HCEC 1CT (cell line): ENCODE results near the gene MYO9B.
"Not testable (repeated sequence)": the region's sequence is repeated elsewhere in the genome, so short reads cannot be mapped to it uniquely, and the experiment has no call there.

Experiments
- DNase-seq: peaks from one replicate; pipeline ENCODE4 v3.0.0-alpha.2; 2017

Gene MYO9B

DNA sequence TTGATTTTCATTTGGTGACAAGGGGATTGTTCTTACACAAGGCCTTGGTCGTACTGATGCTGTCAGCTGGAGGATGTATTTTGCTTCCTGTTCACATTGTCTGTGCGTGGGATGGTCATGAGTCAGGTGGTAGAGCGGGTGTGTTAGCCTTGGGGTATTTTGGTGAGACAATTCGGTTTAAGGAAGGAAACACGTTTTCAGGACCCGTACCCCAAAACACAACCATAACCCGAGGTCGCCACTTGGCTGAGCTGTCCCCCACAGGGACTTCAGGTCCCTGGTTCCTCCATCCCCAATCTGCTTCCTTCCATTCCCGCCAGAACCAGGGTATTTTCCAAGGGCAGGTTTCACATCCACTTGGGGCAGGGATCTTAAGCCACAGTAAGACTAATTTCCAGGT lies 15.0 kb downstream of the MYO9B start:
- DNase-seq: no peak

DNA sequence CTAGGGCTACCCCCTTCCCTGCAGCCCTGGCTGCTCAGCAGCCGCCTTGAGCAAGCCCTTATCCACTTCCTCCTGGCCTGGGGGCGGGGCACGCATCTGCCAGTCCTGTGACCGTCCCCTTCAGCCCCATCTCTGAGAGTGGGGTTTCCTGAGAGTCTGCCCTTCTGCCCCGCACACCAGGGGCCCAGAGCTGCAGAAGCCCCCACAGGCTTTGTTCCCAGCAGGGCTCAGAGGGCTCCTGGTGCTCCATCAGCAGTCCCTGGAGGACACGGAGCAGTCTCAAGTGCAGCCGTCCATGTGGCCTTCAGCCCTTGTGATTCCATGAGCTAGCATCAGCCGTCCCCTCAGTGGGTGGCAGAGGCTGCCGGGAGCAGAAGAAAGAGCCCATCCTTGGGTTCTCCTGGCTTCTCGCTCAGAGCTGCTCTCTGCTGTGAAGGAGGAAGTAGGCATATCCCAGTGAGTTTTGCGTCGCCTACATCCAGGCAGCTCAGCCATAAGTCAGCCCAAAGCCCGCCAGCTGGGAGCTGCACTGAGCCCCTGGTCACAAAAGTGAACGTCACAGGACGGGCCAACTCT lies 16.3 kb downstream of the MYO9B start:
- DNase-seq: no peak

DNA sequence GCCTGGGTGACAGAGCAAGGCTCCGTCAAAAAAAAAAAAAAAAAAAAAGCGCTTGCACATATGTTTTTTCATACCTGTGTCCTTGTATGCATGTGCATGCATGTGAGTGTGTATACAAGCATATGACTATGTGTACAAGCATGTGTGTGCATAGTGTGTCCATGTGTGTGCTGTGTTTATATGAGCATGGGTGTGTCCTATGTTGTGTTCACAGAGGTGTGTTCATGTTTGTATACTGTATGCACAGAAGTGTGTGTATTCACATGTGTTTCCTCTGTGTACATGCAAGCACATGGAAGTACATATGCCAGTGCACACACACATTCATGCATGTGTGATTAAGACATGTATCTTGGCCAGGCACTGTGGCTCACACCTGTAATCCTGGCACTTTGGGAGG lies 17.1 kb downstream of the MYO9B start:
- no peak for DNase-seq

DNA sequence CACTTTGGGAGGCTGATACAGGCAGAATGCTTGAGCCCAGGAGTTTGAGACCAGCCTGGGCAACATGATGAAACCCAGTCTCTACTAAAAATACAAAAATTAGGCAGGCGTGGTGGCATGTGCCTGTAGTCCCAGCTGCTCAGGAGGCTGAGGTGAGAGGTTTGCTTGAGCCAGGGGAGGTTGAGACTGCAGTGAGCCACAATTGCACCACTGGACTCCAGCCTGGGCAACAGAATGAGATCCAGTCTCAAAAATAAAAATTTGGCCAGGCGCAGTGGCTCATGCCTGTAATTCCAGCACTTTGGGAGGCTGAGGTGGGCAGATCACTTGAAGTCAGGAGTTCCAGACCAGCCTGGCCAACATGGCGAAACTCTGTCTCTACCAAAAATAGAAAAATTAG lies 19.1 kb downstream of the MYO9B start:
- not testable (repeated sequence) for DNase-seq

DNA sequence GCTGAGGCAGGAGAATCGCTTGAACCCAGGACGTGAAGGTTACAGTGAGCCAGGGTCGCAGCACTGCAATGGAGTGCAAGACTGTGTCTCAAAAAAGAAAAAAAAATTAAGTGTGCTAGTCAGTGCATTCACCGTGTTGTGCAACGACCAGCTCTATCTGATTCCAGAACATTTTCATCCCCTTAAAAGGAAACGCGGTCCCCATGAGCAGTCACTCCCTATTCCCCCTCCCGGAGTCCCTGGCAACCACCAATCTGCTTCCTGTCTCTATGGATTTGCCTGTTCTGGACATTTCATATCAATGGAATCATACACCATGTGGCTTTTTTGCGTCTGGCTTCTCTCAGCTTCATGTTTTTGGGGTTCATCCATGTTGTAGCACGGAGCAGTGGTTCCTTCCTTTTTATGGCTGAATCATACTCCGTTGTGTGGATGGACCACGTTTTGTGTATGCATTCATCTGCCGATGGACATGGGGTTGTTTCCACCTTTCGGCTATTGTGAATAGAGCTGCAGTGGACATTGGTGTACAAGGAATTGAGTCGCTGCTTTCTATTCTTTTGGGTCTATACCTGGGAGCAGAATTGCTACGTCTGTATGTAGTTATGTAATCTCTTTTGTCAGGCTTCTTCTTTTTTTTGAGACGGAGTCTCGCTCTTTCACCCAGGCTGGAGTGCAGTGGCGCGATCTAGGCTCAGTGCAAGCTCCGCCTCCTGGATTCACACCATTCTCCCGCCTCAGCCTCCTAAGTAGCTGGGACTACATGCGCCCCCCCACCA lies 19.8 kb downstream of the MYO9B start:
- DNase-seq: peak; percentile 78

DNA sequence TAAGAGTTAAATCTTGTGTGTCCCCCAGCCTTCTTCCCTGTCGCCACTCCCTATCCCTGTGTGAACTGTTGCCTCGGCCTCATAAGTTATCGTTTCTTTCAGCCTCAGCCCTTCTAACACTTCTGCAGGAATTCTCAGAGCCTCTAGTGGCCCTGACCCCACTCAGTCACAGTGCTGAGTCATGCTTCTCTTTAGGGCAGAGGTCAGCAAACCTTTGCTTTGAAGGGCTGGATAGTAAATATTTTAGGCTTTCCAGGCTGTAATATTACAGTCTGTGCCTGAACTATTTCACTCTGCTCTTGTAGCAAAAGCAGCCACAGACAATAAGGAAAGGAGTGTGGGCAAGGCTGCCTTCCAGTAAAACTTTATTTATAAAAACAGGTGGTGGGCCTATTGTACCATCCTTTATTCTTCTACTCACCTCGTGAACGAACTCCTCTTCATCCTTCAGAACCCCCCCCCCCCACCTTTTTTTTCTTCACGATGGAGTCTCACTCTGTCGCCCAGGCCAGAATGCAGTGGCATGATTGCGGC lies 22.1 kb downstream of the MYO9B start:
- peak; percentile 62 for DNase-seq

DNA sequence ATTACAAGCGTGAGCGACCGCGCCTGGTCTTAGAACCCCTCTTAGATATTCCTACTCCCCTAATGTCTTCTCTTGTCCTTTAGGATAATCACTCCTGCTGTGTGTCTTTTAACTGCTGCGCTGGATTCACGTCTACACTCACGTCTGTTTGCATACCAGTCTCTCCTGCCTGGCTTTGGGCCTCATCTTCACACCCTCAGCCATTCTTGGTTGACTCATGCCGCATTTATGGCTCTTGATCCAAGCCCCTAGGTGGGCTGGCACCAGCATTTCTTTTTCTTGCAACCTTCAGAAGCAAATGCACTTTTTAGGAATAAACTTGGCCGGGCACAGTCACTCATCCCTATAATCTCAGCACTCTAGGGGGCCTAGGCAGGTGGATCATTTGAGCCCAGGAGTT lies 22.7 kb downstream of the MYO9B start:
- no peak for DNase-seq

DNA sequence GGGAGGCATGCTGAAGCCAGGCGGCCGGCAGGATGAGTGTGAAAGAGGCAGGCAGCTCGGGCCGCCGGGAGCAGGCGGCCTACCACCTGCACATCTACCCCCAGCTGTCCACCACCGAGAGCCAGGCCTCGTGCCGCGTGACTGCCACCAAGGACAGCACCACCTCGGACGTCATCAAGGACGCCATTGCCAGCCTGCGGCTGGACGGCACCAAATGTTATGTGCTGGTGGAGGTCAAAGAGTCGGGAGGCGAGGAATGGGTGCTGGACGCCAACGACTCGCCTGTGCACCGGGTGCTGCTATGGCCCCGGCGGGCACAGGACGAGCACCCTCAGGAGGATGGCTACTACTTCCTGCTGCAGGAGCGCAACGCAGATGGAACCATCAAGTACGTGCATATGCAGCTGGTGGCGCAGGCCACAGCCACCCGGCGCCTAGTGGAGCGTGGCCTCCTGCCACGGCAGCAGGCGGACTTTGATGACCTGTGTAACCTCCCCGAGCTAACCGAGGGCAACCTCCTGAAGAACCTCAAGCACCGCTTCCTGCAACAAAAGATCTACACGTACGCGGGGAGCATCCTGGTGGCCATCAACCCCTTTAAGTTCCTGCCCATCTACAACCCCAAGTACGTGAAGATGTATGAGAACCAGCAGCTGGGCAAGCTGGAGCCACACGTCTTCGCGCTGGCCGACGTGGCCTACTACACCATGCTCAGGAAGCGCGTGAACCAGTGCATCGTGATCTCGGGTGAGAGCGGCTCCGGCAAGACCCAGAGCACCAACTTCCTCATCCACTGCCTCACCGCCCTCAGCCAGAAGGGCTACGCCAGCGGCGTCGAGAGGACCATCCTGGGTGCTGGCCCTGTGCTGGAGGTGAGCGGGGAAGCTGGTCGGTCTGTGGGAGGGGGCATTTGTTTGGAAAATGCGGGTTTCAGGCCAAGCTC lies 26.4 kb downstream of the MYO9B start:
- DNase-seq: no peak

DNA sequence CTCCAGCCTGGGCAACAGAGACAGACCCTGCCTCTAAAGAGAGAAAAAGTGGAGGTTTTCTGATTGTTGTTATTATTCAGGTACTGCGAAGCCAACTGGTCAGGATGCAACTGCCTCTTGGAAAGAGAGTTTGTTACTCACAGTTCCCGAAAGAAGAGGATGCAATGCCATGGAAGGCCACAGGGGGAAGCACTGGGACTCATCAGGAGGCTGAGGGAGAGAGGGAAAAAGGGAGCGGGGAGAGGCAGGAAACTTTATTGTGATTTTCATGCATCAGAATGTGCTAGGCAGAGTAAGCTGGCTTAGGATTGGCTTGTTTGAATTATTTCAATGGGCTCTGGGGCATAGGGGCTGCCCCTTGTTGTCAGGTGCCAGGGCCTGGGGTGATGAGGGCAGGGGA lies 27.6 kb downstream of the MYO9B start:
- DNase-seq: peak; percentile 27

DNA sequence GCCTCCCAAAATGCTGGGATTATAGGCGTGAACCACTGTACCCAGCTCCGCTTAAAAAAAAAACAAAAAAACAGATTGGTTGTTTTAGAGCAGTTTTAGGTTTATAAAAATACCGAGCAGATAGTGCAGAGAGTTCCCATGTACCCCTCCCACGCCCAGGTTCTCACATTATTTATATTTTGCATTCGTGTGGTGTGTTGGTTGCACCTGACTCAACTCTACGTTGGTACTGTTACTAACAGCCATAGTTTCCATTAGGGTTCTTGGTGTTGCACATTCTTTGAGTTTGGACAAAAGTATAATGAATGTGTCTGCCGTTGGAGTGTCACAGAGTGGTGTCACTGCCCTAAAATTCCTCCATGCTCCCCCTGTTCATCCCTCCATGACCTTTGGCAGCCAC lies 29.1 kb downstream of the MYO9B start:
- DNase-seq: no peak

DNA sequence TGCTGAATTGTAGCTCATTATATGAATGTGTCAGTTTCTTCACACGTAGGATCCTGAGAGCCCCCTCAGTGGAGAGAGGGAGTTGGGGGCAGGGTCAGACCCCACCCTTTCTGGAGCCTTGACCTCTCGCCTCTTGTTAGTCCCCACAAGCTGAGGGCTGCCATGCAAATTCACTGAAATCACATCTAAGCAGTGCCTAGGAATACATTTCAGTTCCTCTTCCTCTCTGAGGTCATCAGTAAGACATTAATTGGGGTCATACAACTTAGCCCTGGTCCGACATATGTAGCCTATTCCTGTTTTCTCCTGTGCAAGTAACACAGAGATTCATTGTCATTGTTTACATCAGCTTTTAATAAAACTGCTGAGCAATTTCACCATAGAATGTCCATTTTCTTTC lies 30.0 kb downstream of the MYO9B start:
- DNase-seq: no peak

DNA sequence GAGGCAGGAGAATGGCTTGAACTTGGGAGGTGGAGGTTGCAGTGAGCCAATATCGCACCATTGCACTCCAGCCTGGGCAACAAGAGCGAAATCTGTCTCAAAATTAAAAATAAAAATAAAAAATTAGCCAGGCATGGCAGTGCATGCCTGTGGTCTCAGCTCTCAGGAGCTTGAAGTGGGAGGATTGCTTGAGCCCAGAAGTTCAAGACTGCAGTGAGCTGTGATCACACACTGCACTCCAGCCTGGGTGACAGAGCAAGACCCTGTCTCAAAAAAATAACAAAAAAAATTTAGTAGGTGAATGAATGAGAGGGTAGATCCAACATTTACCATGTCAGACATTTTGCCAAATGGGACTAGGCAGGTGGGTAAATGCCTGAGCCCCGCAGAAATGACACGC lies 31.4 kb downstream of the MYO9B start:
- not testable (repeated sequence) for DNase-seq

DNA sequence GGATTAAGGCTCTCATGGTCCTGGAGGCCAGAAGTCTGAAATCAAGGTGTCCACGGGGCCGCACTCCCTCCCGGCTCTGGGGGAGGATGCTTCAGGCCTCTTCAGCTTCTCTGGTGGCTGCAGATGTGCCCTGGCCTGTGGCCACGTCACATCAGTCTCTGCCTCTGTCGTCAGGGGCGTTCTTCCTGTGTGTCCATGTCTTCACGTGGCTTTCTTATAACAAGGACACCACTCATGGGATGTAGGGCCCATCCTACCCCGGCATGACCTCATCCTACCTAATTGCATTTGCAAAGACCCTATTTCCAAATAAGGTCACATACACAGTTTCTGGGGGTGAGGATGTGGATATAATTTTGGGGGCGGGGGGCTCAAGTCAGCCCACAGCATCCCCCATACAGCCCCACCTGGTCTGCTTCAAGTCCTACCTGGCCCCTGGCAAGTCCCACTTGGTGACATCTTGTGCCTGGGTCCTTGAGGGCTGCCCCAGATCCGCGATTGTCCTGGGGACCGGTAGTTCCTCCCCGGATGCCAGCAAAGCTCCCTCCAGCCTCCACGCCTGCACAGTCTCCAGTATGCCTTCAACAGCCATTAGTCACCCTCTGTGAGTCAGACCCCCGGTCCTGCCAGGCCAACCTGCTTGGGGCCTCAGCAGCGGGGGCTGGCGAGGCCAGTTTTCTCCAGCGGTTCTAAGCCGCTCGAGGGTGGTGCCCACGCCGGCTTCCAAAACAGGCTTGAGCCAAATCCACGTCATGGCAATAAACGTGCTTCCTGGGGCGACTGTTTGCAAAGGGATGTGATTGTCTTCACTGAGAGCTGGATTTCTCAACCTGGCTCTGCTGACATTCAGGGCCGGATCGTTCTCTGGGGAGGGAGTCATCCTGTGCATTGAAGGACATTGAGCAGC lies 32.2 kb downstream of the MYO9B start:
- peak; percentile 95 for DNase-seq

DNA sequence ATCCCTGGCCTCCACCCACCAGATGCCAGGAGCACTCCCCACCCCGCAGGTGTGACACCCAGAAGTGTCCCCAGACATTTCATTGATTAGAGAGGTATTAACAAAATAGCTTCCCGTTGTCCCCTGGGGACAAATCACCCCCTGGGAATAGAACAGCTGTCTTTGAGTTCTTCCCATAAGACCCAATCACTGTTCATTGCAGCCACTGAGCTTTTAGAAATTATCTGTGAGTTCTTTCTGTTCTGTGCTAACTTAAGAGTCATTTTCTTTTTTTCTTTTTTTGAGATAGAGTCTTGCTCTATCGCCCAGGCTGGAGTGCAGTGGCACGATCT lies 32.8 kb downstream of the MYO9B start:
- no peak for DNase-seq

DNA sequence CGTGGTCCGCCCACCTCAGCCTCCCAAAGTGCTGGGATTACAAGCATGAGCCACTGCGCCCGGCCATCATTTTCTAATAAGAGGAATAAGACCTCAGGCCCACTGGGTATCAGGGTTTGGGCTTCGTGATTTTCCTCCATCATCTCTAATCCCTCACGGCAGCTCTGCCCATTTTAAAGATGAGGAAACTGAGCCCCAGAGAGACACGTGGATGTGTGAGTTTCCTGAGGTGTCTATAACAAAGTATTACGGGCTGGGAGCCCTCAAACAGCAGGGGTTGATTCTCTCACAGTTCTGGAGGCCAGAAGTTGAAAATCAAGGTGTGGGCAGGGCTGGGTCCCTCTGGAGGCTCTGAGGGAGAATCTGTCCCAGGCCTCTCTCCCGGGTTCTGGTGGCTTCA lies 33.7 kb downstream of the MYO9B start:
- DNase-seq: no peak

DNA sequence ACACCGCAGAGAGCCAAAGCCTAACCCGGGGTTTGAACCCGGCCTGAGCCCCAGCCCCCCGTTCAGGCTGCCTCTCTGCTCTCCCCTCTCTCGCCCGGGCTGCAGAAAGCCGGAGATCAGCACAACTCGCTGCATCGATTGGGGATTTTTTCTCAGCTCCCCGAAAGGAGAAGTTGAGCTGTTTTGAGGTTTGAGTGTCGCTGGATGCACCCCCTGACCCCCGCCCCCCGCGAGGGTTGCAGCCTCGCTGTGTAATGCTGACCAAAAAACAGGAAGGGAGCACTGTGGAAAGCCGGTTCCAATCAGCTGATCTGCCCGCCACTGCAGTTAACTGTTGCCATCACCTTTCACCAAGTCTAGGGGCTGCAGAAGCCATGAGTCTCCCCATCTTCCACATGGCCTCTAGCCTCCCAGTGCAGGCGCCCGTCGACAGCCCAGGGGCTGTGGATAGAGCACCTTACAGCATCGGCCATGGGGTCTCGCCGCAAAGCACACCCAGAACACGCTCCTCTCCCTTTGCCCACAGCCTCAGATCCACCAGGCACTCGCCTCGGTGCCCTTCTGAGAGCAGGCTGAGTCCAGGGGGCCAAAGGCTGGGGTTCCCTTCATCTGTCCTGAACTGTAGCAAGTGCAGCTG lies 34.5 kb downstream of the MYO9B start:
- DNase-seq: no peak

DNA sequence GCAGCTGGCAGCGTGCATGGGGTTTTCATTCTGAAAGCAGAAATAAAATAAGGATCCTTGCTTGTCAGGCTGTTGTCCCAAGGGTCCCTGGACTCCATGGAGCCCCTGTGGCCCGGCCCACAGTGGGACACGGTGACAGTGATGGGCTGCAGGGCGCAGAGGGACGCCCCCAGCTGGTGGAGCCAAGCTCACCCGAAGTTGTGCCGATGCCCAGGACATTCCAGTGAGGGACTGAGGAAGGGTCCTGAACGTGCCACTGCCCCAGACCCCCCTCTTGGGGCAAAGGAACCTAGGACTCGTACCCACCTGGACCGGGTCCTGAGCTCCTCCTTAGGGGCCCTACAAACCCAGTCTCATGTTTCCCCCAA lies 35.0 kb downstream of the MYO9B start:
- DNase-seq: no peak

DNA sequence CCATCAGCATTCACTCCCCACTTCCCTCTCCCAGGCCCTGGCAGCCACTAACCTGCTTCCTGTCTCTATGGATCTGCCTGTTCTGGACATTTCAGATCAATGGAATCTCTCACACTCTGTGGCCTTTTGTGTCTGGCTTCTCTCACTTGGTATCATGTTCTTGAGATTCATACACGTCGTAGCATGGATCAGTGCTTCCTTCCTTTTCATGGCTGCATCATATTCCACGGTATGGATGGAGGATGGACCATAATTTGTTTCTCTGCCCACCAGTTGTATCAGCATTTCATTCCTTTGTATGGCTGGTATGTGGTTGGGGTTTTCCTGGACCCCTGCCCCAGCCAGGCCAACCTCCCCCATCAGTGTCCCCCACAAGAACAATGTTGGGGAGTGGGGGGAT lies 36.2 kb downstream of the MYO9B start:
- no peak for DNase-seq

DNA sequence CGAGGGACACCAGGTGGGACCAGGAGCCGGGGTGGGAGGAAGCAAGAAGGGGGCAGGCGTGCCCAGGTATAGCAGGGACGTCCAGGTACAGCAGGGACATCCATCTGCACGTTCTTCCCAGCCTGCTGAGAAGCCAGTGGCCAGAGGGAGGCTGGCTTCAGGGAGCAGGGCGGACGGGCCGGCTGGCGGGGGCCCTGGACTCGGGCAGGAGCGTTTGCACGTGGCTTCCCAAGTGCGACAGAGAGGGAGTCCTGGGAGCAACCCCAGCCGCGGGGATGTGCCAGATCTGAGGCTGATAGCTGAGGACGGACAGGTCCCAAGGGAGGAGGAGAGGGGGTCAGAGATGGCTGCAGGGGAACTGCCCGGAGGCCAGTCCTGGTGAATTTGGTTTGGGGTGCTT lies 36.7 kb downstream of the MYO9B start:
- no peak for DNase-seq

DNA sequence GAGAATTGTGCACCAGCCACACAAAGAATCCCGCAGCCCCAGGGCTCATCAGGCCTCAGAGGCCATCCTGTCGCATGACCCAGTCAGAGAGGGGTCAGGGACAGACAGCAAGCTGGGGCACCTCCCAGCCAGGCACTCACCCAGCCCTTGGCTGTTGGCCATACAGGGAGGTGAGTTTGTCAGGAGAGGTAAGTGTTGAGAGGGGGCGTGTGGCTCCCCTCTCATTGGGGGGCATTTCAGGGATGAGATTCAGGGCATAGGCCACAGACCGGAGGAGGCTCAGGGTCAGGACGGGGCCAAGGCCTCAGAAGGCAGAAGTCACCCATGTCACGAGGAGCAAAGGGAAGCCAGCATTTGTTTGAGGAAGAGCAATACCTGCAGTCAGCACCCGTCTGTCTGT lies 37.1 kb downstream of the MYO9B start:
- no peak for DNase-seq

DNA sequence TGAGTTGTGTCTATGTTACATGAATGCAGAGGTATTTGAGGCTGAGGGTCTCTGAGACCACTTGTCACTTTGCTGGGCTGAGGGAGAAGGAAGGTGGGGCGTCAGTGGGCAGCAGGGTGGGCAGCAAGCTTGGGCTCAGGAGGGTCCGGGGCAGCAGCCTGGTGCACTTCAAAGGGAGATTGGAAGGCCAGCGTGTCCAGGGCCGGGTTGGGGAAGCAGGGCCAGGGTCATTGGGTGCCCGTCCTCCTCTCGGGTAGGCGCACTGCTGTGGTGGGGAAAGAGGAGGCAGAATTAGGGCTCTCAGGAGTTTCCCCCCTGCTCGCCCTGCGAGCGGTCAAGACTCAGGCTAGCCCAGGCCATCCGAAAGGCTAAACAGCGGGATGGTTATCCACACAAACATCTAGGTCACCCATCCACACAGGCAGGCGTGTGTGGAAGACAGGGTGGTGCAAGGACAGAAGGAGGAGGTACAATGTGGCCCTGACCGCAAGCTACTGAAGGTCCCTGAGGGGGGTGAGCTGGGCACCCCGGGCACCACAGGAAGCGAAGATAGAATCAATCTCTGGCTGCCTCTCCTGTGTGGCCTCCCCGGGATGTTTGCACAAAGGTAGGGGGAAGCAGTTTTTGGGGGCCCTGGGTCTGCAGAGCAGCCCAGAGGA lies 37.7 kb downstream of the MYO9B start:
- no peak for DNase-seq

DNA sequence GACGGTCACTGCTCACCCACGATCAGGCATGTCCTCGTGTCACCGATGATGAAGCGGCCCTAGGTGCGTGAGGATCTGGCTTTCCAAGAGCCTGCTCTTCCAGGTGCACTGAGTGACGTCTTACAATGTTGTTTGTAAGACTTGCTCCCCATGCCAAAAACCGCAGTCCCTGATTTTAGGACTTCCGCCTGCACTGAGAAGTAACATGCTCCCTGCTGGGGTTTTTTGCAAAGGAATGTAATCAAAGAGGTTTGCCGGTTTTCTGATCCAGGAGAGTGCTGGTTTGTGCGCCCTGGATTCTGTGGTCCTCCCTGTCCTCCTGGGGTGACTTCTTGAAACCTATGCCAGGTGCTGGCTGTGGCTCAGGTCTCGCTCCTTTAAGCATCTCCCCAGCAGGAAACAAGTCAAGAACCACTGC lies 38.8 kb downstream of the MYO9B start:
- DNase-seq: no peak
